Stimulated activated CD8-positive, alpha-beta memory T cell treated with anti-CD3 and anti-CD28 coated beads, Interleukin-12 subunit alpha, Interleukin-12 subunit beta, amount 100 ng/mL, for 24 hours (primary cell): Measurements from ENCODE around the gene WDFY2.
"Not testable (repeated sequence)": the region's sequence is repeated elsewhere in the genome, so short reads cannot be mapped to it uniquely, and the experiment has no call there.

Source experiments
- DNase-seq: peaks from one replicate; pipeline ENCODE4 v3.0.0-alpha.2; 2020; ENCODE audit errors: extremely low read depth

The WDFY2 gene, protein sequence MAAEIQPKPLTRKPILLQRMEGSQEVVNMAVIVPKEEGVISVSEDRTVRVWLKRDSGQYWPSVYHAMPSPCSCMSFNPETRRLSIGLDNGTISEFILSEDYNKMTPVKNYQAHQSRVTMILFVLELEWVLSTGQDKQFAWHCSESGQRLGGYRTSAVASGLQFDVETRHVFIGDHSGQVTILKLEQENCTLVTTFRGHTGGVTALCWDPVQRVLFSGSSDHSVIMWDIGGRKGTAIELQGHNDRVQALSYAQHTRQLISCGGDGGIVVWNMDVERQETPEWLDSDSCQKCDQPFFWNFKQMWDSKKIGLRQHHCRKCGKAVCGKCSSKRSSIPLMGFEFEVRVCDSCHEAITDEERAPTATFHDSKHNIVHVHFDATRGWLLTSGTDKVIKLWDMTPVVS

DNA sequence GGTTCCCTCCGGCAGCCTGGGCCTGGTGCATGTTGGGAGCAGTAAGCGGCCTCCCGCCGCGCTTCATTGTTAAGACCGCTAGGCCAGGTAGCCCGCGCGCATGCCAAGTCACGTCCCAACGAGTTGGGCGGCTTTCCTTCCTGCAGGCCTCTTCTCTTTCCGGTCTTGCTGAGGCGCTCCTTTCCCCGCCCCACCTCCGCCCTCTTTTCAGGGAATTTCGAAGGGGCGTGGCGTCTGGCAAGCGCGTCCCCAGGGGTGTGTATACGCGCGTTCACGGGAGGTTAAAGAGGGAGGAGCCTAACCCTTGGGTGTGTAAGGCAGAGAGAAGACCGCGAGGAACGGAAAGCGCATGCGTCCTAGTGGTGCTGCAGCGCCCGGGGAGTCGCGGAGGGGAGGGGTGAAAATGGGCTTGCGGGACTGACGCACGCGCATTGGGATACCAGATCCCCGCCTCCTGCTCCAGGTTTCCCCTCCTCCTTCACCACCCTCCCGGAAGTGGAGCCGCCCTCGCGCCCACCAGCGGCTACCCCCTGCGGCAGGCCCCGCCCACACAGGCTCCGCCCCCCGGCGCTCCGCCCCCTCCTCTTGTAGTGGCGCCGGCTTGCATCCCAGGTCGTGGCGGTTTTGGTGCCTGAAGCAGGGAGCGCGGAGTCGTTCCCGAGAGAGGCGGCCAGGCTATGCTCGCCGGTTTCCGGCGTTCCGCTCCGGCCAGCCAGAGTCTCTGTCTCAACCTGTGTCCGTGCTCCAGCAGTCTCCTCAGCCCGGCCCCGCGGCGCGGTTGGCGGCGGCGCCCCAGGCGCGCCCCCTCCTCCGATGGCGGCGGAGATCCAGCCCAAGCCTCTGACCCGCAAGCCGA is at the start of gene WDFY2:
TSS of gene WDFY2 (plus strand) at position 588 of the 856 bp plus-strand sequence. CDS start at position 814, 226 bp downstream.
- peak; percentile 98 for DNase-seq

DNA sequence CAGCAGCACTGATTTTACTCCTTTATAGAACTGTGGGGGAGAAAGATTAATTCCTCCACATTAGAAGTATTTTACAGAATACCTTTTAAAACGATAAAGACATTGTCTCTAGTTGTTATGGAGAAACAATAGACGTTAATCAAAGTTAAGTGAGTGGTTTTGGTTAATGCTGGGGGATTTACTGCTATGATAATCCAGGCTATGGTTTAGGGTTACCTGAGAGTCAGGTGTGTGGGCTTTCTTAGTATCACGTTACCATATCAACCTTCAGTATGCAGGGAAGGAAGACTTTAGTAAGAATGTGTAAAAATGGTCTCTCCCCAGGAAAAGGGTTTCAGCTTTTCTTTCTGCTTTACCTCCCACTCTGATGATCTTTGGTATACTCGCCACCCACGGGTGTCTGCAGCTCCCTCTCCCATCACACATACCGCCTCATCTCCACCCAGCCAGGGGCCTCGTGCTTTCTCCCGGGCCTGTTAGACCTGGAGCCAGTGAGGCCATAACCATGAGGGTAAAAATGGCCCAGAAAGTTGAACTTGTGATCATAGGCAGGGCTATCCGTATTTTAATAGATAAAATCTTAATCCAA is 45.6 kb upstream of the WDFY2 start:
- no peak for DNase-seq

DNA sequence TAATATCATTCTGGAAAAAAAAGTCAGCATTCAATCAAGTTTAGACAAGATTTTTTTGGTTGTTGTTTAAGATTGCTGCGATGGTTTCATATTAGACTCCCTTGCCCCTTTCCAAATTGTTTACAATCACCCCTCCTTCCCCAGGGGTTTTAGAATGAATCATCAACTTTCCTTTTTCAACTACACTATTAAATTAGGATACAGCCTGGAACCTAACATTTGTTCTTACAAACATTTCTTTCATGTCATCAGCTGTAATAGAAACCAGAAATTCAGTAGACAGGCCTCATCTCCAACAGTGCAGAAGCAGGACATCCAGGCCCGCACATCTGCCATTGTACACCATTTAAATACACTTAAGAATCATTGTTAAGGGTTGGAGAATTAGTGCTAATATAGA is 44.4 kb upstream of the WDFY2 start:
- no peak for DNase-seq

DNA sequence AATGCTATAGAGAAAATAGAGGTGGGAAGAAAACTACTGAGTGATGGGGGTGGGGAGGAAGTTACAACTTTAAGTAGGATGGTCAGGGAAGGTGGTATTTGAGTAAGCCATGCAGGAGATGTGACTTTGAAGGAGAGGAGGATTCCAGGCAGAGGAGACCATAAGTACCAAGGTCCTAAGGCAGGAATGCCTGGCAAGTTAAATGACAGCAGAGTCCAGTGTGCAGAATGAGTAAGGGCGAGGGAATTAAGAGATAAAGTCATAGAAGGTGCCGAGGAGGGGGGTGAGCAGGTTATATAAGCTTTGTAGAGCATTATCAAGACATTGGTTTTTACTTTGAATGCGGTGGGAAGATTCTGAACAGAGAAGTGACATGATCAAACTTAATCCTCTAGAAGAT is 43.2 kb upstream of the WDFY2 start:
- DNase-seq = no peak

DNA sequence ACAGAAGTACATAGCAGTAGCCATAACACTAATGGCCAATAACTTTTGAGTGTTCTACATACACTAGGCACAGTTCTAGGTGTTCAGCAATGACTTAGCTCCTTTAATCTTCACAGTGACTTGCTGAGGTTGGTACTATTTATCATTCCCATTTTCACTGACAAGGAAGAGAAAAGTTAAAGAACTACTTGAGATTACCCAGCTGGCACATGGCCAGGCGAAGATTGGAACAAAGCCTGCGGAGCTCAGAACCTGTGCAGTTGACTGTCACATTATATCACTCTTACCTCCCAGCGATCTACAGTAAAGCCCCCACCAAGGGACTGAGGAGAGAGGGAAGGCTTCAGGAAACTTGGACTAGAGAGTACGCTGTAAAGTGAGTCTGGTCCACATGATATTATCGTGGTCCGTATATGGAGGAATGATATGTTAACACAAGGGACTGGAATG is 42.4 kb upstream of the WDFY2 start:
- DNase-seq = no peak

DNA sequence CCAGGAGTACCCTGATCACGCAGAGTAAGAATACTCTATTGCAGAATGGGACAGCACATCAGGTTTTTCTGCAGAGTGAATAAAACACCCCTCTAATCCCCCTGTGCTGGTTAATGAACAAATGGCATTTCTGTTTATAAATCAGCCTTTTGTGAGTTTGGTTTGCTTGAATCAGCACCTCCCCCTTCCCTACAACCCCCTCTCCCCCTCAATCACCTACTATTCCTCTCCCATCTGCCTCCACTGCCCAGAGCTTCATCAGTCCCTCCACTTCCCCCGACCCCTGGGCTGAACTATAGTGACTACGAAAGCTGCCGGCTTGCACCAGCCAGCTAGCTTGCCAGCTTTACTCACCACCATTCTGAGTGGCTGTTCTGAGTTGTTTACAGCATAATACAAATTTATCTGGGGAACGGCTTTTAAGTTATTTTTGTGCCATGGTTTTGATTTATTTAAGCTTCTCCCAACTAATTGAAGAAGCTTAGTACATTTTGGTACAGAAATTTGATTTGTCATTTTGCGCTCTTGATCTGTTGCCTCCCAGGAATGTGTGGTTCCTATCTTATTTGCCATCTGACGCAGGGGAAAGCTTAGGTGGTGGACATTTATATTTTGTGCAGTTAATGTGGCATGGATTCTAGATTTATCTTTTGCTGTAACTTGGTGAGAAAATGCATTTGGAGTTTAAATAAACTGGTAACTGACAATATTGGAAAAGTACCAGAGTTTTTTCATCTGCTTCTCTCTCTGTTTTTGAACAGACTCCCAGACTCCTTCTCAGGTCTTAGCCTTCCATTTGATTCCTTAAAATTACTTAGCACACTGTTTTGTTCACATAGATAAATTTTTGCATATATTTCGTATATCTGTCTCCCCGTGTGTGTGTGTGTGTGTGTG is 41.7 kb upstream of the WDFY2 start:
- DNase-seq = no peak

DNA sequence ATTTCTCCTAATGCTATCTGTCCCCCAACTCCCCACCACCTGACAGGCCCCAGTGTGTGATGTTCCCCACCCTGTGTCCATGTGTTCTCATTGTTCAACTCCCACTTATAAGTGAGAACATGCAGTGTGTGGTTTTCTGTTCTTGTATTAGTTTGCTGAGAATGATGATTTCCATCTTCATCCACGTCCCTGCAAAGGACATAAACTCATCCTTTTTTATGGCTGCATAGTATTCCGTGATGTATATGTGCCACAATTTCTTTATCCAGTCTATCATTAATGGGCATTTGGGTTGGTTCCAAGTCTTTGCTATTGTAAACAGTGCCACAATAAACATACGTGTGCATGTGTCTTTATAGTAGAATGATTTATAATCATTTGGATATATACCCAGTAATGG is 38.8 kb upstream of the WDFY2 start:
- not testable (repeated sequence) for DNase-seq

DNA sequence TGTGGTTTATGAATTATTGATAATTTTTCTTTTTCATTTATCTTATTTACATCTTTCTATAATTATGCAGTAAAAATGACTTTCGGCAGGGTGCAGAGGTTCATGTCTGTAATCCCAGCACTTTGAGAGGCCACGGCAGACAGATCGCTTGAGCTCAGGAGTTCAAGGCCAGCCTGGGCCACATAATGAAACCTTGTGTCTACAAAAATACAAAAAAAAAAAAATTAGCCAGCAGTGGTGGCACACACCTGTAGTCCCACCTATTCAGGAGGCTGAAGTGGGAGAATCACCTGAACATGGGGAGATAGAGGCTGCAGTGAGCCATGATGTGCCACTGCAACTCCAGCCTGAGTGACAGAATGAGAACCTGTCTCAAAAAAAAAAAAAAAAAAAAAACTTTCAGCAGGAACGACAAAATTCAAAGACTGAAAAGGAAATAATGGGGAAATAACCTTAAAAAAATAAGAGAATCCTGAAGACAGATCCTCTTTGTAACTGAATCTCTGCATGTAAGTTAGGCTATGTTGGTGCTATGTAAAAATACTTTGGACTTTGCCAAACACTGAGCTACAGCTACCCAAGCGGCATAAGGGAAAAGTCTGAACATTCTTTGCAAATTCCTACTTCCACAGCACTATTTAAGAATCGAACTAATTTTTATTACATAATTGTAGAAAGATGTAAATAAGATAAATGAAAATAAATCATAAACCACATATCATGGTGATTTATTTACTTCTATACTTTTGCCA is 36.7 kb upstream of the WDFY2 start:
- DNase-seq = no peak

DNA sequence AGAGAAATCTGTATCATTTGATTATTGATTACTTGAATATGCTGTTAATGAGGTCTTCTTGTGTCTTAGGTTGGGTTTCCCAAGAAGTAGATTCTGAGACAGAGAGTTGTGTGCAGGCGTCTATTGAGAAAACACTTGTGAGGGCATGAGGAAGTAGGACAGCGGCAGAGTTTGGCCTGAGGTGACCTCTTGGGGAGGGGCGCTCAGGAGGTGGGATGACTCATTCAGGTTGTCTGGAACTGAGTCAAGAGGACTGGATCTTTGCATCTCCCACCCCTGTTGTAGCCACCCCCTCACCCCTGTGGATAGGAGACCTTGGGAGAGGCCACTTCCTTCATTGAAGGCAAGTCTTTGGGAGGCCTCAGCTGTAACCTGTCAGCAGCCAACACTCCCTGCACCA is 35.2 kb upstream of the WDFY2 start:
- no peak for DNase-seq

DNA sequence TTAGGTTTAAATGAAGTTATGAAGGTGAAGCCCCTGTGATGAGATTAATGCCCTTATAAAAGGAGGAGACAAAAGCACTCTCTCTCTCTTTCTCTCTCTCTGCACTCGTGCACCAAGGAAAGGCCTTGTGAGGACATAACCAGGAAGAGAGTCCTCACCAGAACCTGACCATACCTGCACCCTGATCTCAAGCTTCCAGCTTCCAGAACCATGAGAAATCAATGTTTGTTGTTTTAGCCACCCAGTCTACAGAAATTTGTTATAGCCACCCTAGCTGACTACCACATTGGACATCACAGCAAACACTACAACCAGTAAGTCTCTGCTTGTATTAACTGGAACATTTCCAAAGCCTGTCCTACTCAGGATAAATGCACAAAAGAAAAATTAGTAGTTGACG is 34.7 kb upstream of the WDFY2 start:
- no peak for DNase-seq

DNA sequence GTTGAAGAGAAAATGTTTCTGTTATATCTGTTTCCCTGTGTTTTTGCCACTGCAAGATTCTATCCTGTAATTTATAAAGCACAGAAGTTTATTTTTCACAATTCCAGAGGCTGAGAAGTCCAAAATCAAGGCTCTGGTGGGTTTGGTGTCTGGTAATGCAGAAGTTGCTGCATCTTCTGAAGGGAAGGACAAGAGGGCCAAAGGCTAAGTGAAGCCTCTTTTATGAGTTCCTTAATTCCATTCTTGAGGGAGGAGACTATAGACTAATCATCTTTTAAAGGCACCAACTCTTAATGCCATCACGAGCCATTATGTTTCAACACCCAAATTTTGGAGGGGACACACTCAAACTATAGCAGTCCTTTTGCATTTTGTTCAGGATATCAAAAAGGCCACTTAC is 34.1 kb upstream of the WDFY2 start:
- DNase-seq = no peak

DNA sequence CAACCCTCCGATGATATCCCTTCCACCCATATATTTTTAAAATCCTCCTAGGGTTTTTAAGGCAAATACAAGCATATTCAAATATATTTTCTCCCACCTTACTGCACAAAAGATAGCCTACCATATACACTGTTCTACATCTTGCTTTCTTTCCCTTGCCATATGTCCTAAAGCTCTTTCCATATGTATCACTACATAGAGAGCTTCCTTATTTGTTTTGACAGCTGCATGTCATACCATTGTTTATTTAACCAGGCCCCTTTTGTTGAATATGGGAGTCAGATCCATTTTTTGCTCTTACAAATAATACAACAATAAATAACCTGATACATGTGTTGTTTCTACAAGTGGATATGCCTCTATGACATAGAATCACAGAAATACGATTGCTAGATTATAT is 32.8 kb upstream of the WDFY2 start:
- DNase-seq = no peak

DNA sequence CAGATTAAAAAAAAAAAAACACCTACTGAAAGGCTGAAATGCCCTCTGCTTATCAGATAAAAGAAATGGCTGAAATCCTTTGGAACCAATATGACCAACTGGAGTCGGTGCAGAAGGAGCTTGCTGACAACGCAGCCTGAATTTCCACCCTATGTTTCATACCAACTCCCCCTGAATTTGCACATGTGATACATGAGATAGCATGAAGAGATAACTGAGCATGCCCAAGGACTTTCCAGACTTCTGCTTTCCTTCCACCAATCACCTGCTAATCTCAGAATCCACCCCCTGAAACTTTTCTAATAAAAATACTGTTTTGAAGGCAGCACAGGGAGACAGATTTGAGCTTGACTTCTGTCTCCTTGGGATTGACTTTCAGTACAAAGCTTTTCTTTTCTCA is 32.2 kb upstream of the WDFY2 start:
- DNase-seq = no peak

DNA sequence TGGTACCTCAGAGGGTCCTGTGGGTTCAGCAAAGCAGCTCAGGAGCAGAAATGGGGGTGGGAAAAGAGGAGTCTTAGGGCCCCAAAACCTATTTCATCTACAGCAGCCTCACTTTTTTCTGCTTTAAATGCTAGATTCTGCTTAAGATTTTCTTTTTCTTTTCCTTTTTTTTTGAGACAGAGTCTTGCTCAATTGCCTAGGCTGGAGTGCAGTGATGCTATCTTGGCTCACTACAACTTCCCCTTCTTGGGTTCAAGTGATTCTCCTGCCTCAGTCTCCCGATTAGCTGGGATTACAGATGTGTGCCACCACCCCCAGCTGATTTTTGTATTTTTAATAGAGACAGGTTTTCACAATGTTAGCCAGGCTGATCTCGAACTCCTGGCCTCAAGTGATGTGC is 30.7 kb upstream of the WDFY2 start:
- DNase-seq = no peak

DNA sequence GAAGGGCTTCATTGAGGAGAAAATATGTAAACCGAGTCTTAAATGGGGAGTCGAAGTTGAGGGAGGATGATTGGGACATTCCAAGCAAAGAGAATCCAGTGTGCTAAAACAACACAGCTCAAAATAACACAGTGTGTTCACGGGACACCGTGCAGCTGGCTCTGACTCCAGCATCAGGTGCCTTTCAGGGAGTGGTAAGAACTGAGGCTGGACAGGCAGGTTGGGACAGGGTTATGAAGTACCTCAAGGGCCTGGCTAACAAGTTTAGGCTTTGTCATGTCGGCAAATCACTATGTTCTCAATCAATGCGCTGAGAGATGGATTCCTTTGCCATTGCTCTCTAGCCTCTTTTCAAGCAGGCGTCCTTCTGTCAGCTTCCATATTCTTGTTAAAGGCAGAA is 27.5 kb upstream of the WDFY2 start:
- DNase-seq = no peak

DNA sequence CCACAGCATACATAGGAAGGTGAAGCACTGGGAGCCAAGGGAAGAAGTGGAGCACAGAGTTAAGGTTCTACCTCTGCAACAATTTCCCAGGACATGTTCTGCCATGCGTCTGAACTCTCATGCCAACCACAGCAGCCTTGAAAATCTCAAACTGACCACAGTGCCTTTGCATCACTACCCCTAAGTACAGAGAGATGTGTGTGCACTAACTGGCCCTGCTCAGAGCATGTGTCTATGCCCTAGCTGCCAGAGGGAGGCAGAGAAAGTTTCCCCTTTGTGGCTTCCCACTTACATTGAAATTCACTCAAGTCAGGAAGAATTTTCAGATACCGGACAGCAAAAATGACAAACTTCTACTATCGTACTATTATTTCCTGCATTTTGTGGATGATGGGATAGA is 26.8 kb upstream of the WDFY2 start:
- DNase-seq = no peak

DNA sequence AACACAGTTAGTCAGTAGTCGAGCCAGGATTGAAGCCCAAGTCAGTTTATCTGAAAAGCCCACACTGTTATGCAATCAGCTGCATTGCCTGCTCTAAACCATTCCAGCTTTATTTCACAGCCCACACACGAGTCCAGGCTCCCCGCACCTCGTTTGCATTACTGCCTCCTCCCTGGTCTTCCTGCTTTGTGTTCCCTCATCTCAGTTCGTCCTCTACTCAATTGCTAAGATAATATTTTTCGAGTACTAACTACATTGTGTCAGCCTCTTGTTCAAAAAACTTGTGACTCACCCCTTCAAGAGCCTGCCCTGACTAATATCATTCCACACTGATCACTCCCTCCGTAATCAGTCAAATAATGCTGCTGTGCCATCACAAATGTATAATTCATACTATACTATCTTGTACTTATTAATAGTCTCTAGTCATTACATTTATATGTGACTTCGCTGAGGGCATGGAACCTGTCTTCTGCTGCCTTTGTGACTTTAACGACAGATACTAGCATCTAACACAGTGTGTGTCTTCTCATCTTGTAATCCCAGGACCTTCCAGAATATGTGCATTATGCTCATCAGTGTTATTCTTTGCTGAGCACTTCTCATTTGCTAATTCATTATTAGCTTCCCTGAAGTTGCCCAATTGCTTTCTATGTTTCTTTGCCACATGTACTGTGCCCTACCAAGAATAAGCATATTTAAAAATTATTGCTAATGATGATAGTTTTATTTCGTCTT is 26.2 kb upstream of the WDFY2 start:
- no peak for DNase-seq

DNA sequence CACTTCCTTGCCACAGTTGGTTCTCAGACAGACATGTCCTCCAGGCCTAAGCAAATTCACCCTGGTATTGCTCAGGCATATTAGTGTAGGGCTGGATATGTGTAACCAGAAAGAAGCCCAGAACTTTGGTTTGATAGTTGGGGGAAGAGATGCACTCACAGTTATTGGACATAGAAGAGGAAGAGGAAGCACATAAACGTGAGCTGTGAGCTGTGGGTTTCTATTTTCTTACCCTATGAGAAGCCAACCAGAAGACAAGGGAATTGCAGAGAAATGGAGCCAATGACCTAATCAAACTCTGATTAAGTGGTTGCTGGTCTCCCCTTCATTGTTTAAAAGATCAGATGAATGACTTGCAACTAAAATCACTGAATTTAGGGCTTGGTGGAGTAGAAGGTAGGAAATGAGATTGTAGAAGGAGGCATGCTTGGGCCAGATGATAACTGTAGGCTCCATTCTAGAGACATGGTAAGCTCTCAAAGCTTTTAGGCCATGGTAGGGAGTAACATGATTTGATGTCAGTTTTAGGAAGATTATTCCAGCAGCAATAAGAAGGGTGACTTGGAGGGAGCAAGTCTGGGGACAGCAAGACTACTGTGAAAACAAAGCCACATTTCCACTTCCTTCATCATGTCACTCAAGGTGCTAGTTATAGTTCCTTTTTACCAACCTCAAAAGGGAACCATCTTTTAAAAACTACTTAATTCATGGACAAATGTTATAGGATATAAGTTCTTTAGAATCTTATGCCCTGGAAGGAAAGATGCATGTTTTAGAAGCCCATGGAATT is 24.1 kb upstream of the WDFY2 start:
- no peak for DNase-seq

DNA sequence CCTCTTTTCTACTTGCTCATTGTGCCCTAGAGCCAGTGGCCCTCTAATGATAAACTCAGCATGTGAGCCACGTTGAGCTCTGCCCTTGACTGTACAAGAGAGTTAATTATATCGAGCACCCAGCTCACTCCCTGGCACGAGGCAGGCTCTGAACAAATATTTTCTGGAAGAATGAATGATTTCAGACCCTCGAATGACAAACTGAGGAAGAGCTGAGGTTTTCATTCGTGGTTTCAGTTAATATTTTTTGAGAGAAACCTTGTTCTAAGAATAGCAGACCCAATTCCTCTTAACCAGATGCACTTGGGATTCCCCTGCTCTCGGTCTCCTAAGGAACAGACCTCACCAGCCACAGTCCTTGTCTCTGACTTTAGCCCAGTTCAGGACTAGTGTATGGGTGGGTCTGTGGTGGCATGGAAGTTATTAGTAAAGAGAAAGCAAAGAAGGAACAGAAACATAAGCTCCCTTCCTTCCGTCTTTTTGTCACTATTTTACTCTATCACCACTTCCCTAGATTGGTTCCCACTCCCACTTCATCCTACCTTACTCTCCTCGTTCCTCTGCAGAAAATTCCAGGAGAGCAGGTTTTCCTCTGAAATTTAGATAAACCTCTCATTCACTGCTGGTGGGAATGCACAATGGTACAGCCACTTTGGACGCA is 22.1 kb upstream of the WDFY2 start:
- DNase-seq = no peak
